Measurements from ENCODE around the gene EPN2. TPM values are rescaled to one million over a fixed set of nuclear protein-coding genes. Genes with fewer than 3 reads are reported as not detected.

The EPN2 gene
- total and polyA plus RNA-seq, 4 donors, result 5.6 to 23.8 (median 12.2) TPM

- Histone ChIP-seq H3K9ac (ENCODE audit: low read depth in 1 of 2, low read length in 2 of 2) (no peak overlapping the region), H3K36me3 (ENCODE audit: control insufficient read depth in 4 of 4, insufficient read depth in 3 of 4, low read depth in 1 of 4, low read length in 3 of 4) (peaks cover 6 to 22% (median 10%) of the 10 kb centered on the region in 4 donors), H3K4me1 (ENCODE audit: control insufficient read depth in 4 of 4, insufficient read depth in 4 of 4, low read length in 3 of 4) (peaks cover 5 to 21% (median 12%) of the 10 kb centered on the region in 4 donors), H3K27me3 (ENCODE audit: control insufficient read depth in 4 of 4, insufficient read depth in 4 of 4, low read length in 3 of 4) (no peaks in the 10 kb centered on the region), H3K27ac (ENCODE audit: low read depth in 1 of 2, low read length in 2 of 2) (no peak overlapping the region), H3K4me3 (ENCODE audit: low read depth in 1 of 3, low read length in 3 of 3) (no peak overlapping the region), H3K9me3 (ENCODE audit: control insufficient read depth in 4 of 4, low read length in 3 of 4) (no peaks in the 10 kb centered on the region)
- 97% methylated on average over 31 of the region's 31 CpGs for WGBS
- DNase-seq (ENCODE audit: low spot score), result no peak
- TF ChIP-seq ATF3 (IDR thresholded peaks at IDR 0.05), result no peak
- TF ChIP-seq YY1 (IDR thresholded peaks at IDR 0.05), result no peak
- no peak for TF ChIP-seq ZBTB33 (IDR thresholded peaks at IDR 0.05)
- no peak for TF ChIP-seq HNF4G (IDR thresholded peaks at IDR 0.05)
- TF ChIP-seq JUND (IDR thresholded peaks at IDR 0.05), result no peak
- no peak for TF ChIP-seq REST (IDR thresholded peaks at IDR 0.05)
- no peak for TF ChIP-seq TAF1 (conservative IDR thresholded peaks at IDR 0.05)
- TF ChIP-seq RAD21 (IDR thresholded peaks at IDR 0.05), result no peak
- no peak for TF ChIP-seq FOXA1 (IDR thresholded peaks at IDR 0.05)
- TF ChIP-seq RXRA (IDR thresholded peaks at IDR 0.05), result no peak
- TF ChIP-seq EGR1 (IDR thresholded peaks at IDR 0.05; ENCODE audit: low read depth in 2 of 2), result no peak
- TF ChIP-seq NR2F2 (IDR thresholded peaks at IDR 0.05), result no peak
- TF ChIP-seq GABPA (IDR thresholded peaks at IDR 0.05 in 1 of 2, conservative IDR thresholded peaks at IDR 0.05 in 1 of 2), result no peak
Measured at GRCh38 chr17:19381741-19382444, 144.7 kb downstream of the EPN2 start.

GRCh38 chr17:19382531-19383444 is 145.6 kb downstream of the EPN2 start:
- TF ChIP-seq RAD21 (IDR thresholded peaks at IDR 0.05) (no peak), HNF4G (IDR thresholded peaks at IDR 0.05) (no peak), YY1 (IDR thresholded peaks at IDR 0.05) (no peak), EGR1 (IDR thresholded peaks at IDR 0.05; ENCODE audit: low read depth in 2 of 2) (no peak), HNF4A (conservative IDR thresholded peaks at IDR 0.05) (no peak)
- Histone ChIP-seq H3K36me3 (ENCODE audit: control insufficient read depth in 4 of 4, insufficient read depth in 3 of 4, low read depth in 1 of 4, low read length in 3 of 4) (peaks cover 6 to 22% (median 10%) of the 10 kb centered on the region in 4 donors), H3K9ac (ENCODE audit: low read depth in 1 of 2, low read length in 2 of 2) (no peak overlapping the region), H3K27me3 (ENCODE audit: control insufficient read depth in 4 of 4, insufficient read depth in 4 of 4, low read length in 3 of 4) (no peaks in the 10 kb centered on the region), H3K4me3 (ENCODE audit: low read depth in 1 of 3, low read length in 3 of 3) (no peak overlapping the region), H3K27ac (ENCODE audit: low read depth in 1 of 2, low read length in 2 of 2) (no peak overlapping the region), H3K9me3 (ENCODE audit: control insufficient read depth in 4 of 4, low read length in 3 of 4) (no peaks in the 10 kb centered on the region), H3K4me1 (ENCODE audit: control insufficient read depth in 4 of 4, insufficient read depth in 4 of 4, low read length in 3 of 4) (peaks cover 4 to 16% (median 8%) of the 10 kb centered on the region in 4 donors)
- 91% methylated on average over 13 of the region's 13 CpGs for WGBS
- DNase-seq (ENCODE audit: low spot score), result no peak

All from liver (tissue), 9 donors.